DOHH2 (cell line): ENCODE measurements around the gene ANKRD13A.

ENCODE experiments used
- H3F3A ChIP-seq: fragments of 200-600 bp; sonication (generic), shearing (Covaris generic); 2 replicates; pipeline ENCODE4 v1.6.0; 2016; ENCODE audit warnings: antibody characterized with exemption, mild to moderate bottlenecking; ENCODE audit not compliant: control insufficient read depth, insufficient read depth
- H3K27ac ChIP-seq: fragments of 200-600 bp; sonication (generic); 2 replicates; pipeline ENCODE4 v1.5.1; 2014; ENCODE audit warnings: low read depth, mild to moderate bottlenecking, low read length, moderate library complexity
- H3K27me3 ChIP-seq: fragments of 200-600 bp; sonication (generic); 2 replicates; pipeline ENCODE4 v1.6.1; 2014; ENCODE audit warnings: mild to moderate bottlenecking, low read length, mixed read lengths; ENCODE audit not compliant: control insufficient read depth
- H3K36me3 ChIP-seq: fragments of 200-600 bp; sonication (generic); 2 replicates; pipeline ENCODE4 v1.6.1; 2014; ENCODE audit warnings: mild to moderate bottlenecking, low read length, moderate library complexity, mixed read lengths; ENCODE audit not compliant: control insufficient read depth
- H3K4me1 ChIP-seq: fragments of 200-600 bp; sonication (generic); 2 replicates; pipeline ENCODE4 v1.6.1; 2014; ENCODE audit warnings: mild to moderate bottlenecking, low read length, mixed read lengths; ENCODE audit not compliant: control insufficient read depth
- H3K4me2 ChIP-seq: fragments of 200-600 bp; sonication (generic); 2 replicates; pipeline ENCODE4 v1.6.0; 2014; ENCODE audit warnings: mild to moderate bottlenecking, low read length, moderate library complexity
- H3K4me3 ChIP-seq: fragments of 200-600 bp; sonication (generic); 2 replicates; pipeline ENCODE4 v1.5.1; 2014; ENCODE audit warnings: mild to moderate bottlenecking, low read length, mixed read lengths
- H3K79me2 ChIP-seq: fragments of 200-600 bp; sonication (generic); 2 replicates; pipeline ENCODE4 v1.6.1; 2014; ENCODE audit warnings: mild to moderate bottlenecking, low read length, mixed read lengths; ENCODE audit not compliant: control insufficient read depth
- H3K9me2 ChIP-seq: fragments of 200-600 bp; sonication (generic); replicated peaks from 2 replicates; pipeline ENCODE4 v1.6.1; 2014; ENCODE audit warnings: mild to moderate bottlenecking, low read length, mixed read lengths; ENCODE audit not compliant: control insufficient read depth
- H3K9me3 ChIP-seq: fragments of 200-600 bp; sonication (generic); 2 replicates; pipeline ENCODE4 v1.6.1; 2014; ENCODE audit warnings: antibody characterized with exemption, low read length, mixed read lengths; ENCODE audit not compliant: control insufficient read depth, insufficient read depth
- H4K20me1 ChIP-seq: fragments of 200-600 bp; sonication (generic); 2 replicates; pipeline ENCODE4 v1.6.0; 2014; ENCODE audit warnings: low read depth, mild to moderate bottlenecking, antibody characterized with exemption, low read length, moderate library complexity; ENCODE audit not compliant: control insufficient read depth, insufficient read depth
- CTCF ChIP-seq: fragments of 200-600 bp; sonication (generic); IDR thresholded peaks from one replicate; pipeline ENCODE4 v1.5.1; 2014; ENCODE audit warnings: antibody characterized with exemption, mild to moderate bottlenecking, low read depth, low read length; ENCODE audit not compliant: poor library complexity, severe bottlenecking
- EZH2phosphoT487 ChIP-seq: fragments of 200-600 bp; sonication (generic); IDR thresholded peaks from 2 replicates; pipeline ENCODE4 v1.6.1; 2017; ENCODE audit warnings: borderline replicate concordance, mild to moderate bottlenecking, antibody characterized with exemption, low read length, moderate library complexity, mixed read lengths

ANKRD13A gene

GRCh38 chr12:110028323-110028722 lies 29.1 kb downstream of the ANKRD13A start:
- Histone ChIP-seq H4K20me1 (no peaks in the 10 kb centered on the region), H3K27me3 (no peaks in the 10 kb centered on the region), H3K4me3 (no peak overlapping the region), H3K79me2 (peaks cover 14% of the 10 kb centered on the region), H3K9me2 (no peaks in the 10 kb centered on the region), H3K27ac (no peak overlapping the region), H3K4me1 (peaks cover 9% of the 10 kb centered on the region), H3F3A (no peaks in the 10 kb centered on the region; the same call in 1 of the 2 replicates), H3K36me3 (peaks cover 87% of the 10 kb centered on the region), H3K9me3 (no peaks in the 10 kb centered on the region), H3K4me2 (no peak overlapping the region)
- no peak for TF ChIP-seq EZH2phosphoT487
- TF ChIP-seq CTCF: no peak

- no peaks in the 10 kb centered on the region for H3K9me2 ChIP-seq
- H3F3A ChIP-seq: no peaks in the 10 kb centered on the region; the same call in 1 of the 2 replicates
- H3K27ac ChIP-seq: no peak overlapping the region
- H3K9me3 ChIP-seq: no peaks in the 10 kb centered on the region
- no peak overlapping the region for H3K4me3 ChIP-seq
- H3K4me2 ChIP-seq: no peak overlapping the region
- no peaks in the 10 kb centered on the region for H3K4me1 ChIP-seq
- H4K20me1 ChIP-seq: no peaks in the 10 kb centered on the region
- H3K79me2 ChIP-seq: peaks cover 7% of the 10 kb centered on the region
- H3K27me3 ChIP-seq: no peaks in the 10 kb centered on the region
- H3K36me3 ChIP-seq: peaks cover 87% of the 10 kb centered on the region
- TF ChIP-seq CTCF (no peak), EZH2phosphoT487 (no peak)
Measured at GRCh38 chr12:110029290-110029815, 30.1 kb downstream of the ANKRD13A start.

DNA sequence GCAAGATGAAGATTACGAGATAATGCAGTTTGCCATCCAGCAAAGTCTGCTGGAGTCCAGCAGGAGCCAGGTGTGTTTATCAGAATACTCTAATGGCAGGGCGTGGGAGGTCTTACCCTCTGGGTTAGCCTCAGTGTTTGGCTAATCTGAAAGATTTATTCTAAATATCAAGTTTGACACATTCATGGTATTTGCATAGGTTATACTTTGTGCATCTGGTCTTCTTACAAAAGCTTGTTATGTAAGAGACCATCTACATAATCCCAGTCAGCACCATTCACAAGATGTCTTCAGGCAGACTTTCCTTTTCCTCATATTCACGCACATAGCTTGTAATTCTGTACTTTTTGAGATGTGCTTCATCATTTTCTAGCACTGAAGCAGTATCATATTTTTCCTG lies 34.7 kb downstream of the ANKRD13A start:
- no peak overlapping the region for H3K4me3 ChIP-seq
- no peak overlapping the region for H3K27ac ChIP-seq
- no peaks in the 10 kb centered on the region for H3K9me2 ChIP-seq
- H3K79me2 ChIP-seq: peaks cover 2% of the 10 kb centered on the region
- no peaks in the 10 kb centered on the region for H3K9me3 ChIP-seq
- peaks cover 10% of the 10 kb centered on the region for H3F3A ChIP-seq
- peaks cover 1% of the 10 kb centered on the region; the same call in 1 of the 2 replicates for H4K20me1 ChIP-seq
- no peaks in the 10 kb centered on the region for H3K27me3 ChIP-seq
- peaks cover 15% of the 10 kb centered on the region for H3K4me1 ChIP-seq
- no peak overlapping the region for H3K4me2 ChIP-seq
- TF ChIP-seq EZH2phosphoT487 (no peak), CTCF (no peak)
- H3K36me3 ChIP-seq: peaks cover 92% of the 10 kb centered on the region
